NCI-H187 treated with DMSO at 0.1 percent for 48 hours (cell line): ENCODE data around the gene FCGBP.

Experiments used
- DNase-seq: peaks from one replicate; lab custom pipeline; 2025; lab: John Stamatoyannopoulos, UW

The FCGBP gene

GRCh38 chr19:39946532-39946931 is 12.1 kb upstream of the FCGBP start:
- DNase-seq: no peak

GRCh38 chr19:39943586-39943985 is 9.2 kb upstream of the FCGBP start:
- no peak for DNase-seq

- DNase-seq: no peak
These were observed 7.9 kb upstream of the FCGBP start for GRCh38 chr19:39942366-39942730.

- no peak for DNase-seq
These were observed 7.4 kb upstream of the FCGBP start for GRCh38 chr19:39941615-39942365.

- no peak for DNase-seq
These were observed 6.7 kb upstream of the FCGBP start for GRCh38 chr19:39941151-39941550.

- DNase-seq: no peak
These were observed 5.9 kb upstream of the FCGBP start for GRCh38 chr19:39940221-39940833.

- DNase-seq: no peak
These were observed 5.1 kb upstream of the FCGBP start for GRCh38 chr19:39939556-39939955.

- no peak for DNase-seq
These were observed 3.4 kb upstream of the FCGBP start for GRCh38 chr19:39937787-39938186.

- DNase-seq: no peak
These were observed 2.8 kb upstream of the FCGBP start for GRCh38 chr19:39937094-39937720.

GRCh38 chr19:39936622-39937021 is 2.2 kb upstream of the FCGBP start:
- no peak for DNase-seq

- no peak for DNase-seq
These were observed 1.6 kb upstream of the FCGBP start for GRCh38 chr19:39936020-39936419.

- no peak for DNase-seq
These were observed 879 bp upstream of the FCGBP start for GRCh38 chr19:39935364-39935661.

GRCh38 chr19:39929750-39930149 is 4.7 kb downstream of the FCGBP start:
- no peak for DNase-seq

GRCh38 chr19:39928357-39928725 is 6.1 kb downstream of the FCGBP start:
- DNase-seq: no peak

GRCh38 chr19:39927524-39928356 is 6.7 kb downstream of the FCGBP start:
- DNase-seq: no peak

- DNase-seq: no peak
These were observed 7.4 kb downstream of the FCGBP start for GRCh38 chr19:39927076-39927475.

- DNase-seq: no peak
These were observed 8.2 kb downstream of the FCGBP start for GRCh38 chr19:39926170-39926760.

GRCh38 chr19:39924952-39925351 is 9.5 kb downstream of the FCGBP start:
- no peak for DNase-seq

- DNase-seq: no peak
These were observed 10.0 kb downstream of the FCGBP start for GRCh38 chr19:39924389-39924788.

- DNase-seq: no peak
These were observed 10.6 kb downstream of the FCGBP start for GRCh38 chr19:39923862-39924261.

GRCh38 chr19:39919976-39920375 is 14.5 kb downstream of the FCGBP start:
- no peak for DNase-seq

- no peak for DNase-seq
These were observed 16.2 kb downstream of the FCGBP start for GRCh38 chr19:39918183-39918651.
